HepG2 (cell line): ENCODE data around the gene KRTAP12-1. TPM values are rescaled to one million over a fixed set of nuclear protein-coding genes. Genes with fewer than 3 reads are reported as not detected.

ENCODE experiments used
- ATAC-seq: fragments of 200-7000 bp; cut with Tn5 transposase; 3 replicates; pipeline ENCODE4 v1.9.1; 2020; ENCODE audit warnings: mild to moderate bottlenecking, moderate library complexity
- BruUV-seq: library from RNA; stranded (reverse); fragments of 400-500 nt; replicated peaks from 2 replicates; lab custom pipeline; 2021; lab: Mats Ljungman, UMichigan
- CTCF ChIA-PET: fragments of 300-600 bp; formaldehyde crosslinking; extraction: SDS; loops from one replicate; lab custom pipeline; 2021; ENCODE audit warnings: low total read pairs, inconsistent platforms, low intra/inter-chr PET ratio; lab: Yijun Ruan, JAX
- POLR2A ChIA-PET: fragments of 350-600 bp; sonication (Branson Sonifier 250); formaldehyde crosslinking; loops from one replicate; lab custom pipeline; 2020; ENCODE audit warnings: antibody characterized with exemption, inconsistent platforms; lab: Yijun Ruan, JAX
- DNase-seq: peaks from one replicate; pipeline ENCODE4 v3.0.0-alpha.2; 2015; ENCODE audit warnings: low spot score
- FAIRE-seq: peaks from 3 replicates; lab custom pipeline; 2011; peaks lifted over from hg19 to GRCh38; lab: Jason Lieb, UNC
- H2AFZ ChIP-seq: one replicate; pipeline ENCODE4 v1.6.1; 2011; ENCODE audit warnings: low read length, inconsistent platforms
- H3K27ac ChIP-seq: fragments of 300-600 bp; 3 replicates; pipeline ENCODE4 v1.8.0; 2011; ENCODE audit warnings: mixed run types, mild to moderate bottlenecking, mixed read lengths, low read length, inconsistent platforms; ENCODE audit not compliant: insufficient read depth; ENCODE audit errors: extremely low read length
- H3K27me3 ChIP-seq, 2 experiments: fragments of 200-600 bp in 1 of 2; 2 replicates in 1 of 2; 3 replicates in 1 of 2; pipeline versions ENCODE4 v1.6.0 to v1.8.0; 2011; ENCODE audit warnings: low read length in 2 of 2, mild to moderate bottlenecking in 2 of 2, moderate library complexity in 2 of 2, inconsistent platforms in 1 of 2; ENCODE audit not compliant: insufficient read depth in 2 of 2, control insufficient read depth in 1 of 2
- H3K36me3 ChIP-seq, 2 experiments: fragments of 200-600 bp in 1 of 2; replicated peaks in 1 of 2; 2 replicates in 1 of 2; 3 replicates in 1 of 2; pipeline versions ENCODE4 v1.5.1 to v1.8.0; 2011; ENCODE audit warnings: low read length in 2 of 2, inconsistent platforms in 1 of 2; ENCODE audit not compliant: insufficient read depth in 2 of 2, control insufficient read depth in 1 of 2
- H3K4me1 ChIP-seq: 2 replicates; pipeline ENCODE4 v1.5.1; 2012; ENCODE audit warnings: low read length, inconsistent platforms; ENCODE audit not compliant: insufficient read depth
- H3K4me2 ChIP-seq: 2 replicates; pipeline ENCODE4 v1.6.0; 2011; ENCODE audit warnings: low read depth, low read length, inconsistent platforms
- H3K4me3 ChIP-seq, 3 experiments: fragments of 200-600 bp in 1 of 3; sonication (generic), shearing (Covaris generic) in 1 of 3; replicated peaks in 1 of 3; 2 replicates each; pipeline ENCODE4 v1.5.1; 2011 to 2016; ENCODE audit warnings: low read length in 3 of 3, inconsistent platforms in 2 of 3, low read depth in 2 of 3, mild to moderate bottlenecking in 2 of 3, control low read depth in 1 of 3, mixed read lengths in 1 of 3; ENCODE audit not compliant: insufficient read depth in 1 of 3
- H3K79me2 ChIP-seq: one replicate; pipeline ENCODE4 v1.6.1; 2011; ENCODE audit warnings: low read length, inconsistent platforms; ENCODE audit not compliant: insufficient read depth
- H3K9ac ChIP-seq: 2 replicates; pipeline ENCODE4 v1.6.0; 2011; ENCODE audit warnings: mild to moderate bottlenecking, low read depth, low read length, inconsistent platforms; ENCODE audit not compliant: insufficient read depth
- H3K9me3 ChIP-seq: 2 replicates; pipeline ENCODE4 v1.5.1; 2012; ENCODE audit warnings: mild to moderate bottlenecking, low read length
- H4K20me1 ChIP-seq: 2 replicates; pipeline ENCODE4 v1.6.0; 2011; ENCODE audit warnings: inconsistent platforms, mild to moderate bottlenecking, low read length, moderate library complexity; ENCODE audit not compliant: insufficient read depth
- AGO2 ChIP-seq: fragments of 200-400 bp; formaldehyde crosslinking; optimal IDR thresholded peaks from 2 replicates; pipeline ENCODE3; 2017; ENCODE audit warnings: mild to moderate bottlenecking, low read depth, low read length, moderate library complexity
- AHR ChIP-seq: IDR thresholded peaks from 2 replicates; pipeline ENCODE4 v1.6.1; 2018; ENCODE audit warnings: missing genetic modification reagents, missing compliant biosample characterization
- ARID2 ChIP-seq: sonication (generic); formaldehyde crosslinking; IDR thresholded peaks from 2 replicates; pipeline ENCODE4 v1.8.1; 2022; ENCODE audit warnings: mild to moderate bottlenecking, missing genetic modification reagents, borderline replicate concordance
- CCAR2 ChIP-seq: fragments of 200-400 bp; formaldehyde crosslinking; optimal IDR thresholded peaks from 2 replicates; pipeline ENCODE3; 2018; ENCODE audit warnings: low read depth, mild to moderate bottlenecking, low read length, moderate library complexity
- EEA1 ChIP-seq: sonication (generic); formaldehyde crosslinking; IDR thresholded peaks from 2 replicates; pipeline ENCODE4 v1.5.1; 2020; ENCODE audit warnings: mild to moderate bottlenecking, missing genetic modification reagents, borderline replicate concordance
- FOXO4 ChIP-seq: sonication (generic); formaldehyde crosslinking; conservative IDR thresholded peaks from 2 replicates; pipeline ENCODE4 v1.8.1; 2023; ENCODE audit warnings: missing genetic modification reagents
- GTF3A ChIP-seq: sonication (generic); formaldehyde crosslinking; conservative IDR thresholded peaks from 2 replicates; pipeline ENCODE4 v1.4.0; 2020; ENCODE audit warnings: mild to moderate bottlenecking, missing genetic modification reagents
- NFIC ChIP-seq: IDR thresholded peaks from 2 replicates; pipeline ENCODE4 v1.6.1; 2012; ENCODE audit warnings: mild to moderate bottlenecking, low read length, inconsistent platforms
- RBM22 ChIP-seq: fragments of 200-400 bp; formaldehyde crosslinking; optimal IDR thresholded peaks from 2 replicates; pipeline ENCODE3; 2017; ENCODE audit warnings: mild to moderate bottlenecking, low read length, moderate library complexity
- SP1 ChIP-seq, 2 experiments: fragments of 450-650 bp in 1 of 2; sonication (generic) in 1 of 2; formaldehyde crosslinking in 1 of 2; IDR thresholded peaks; 2 replicates each; pipeline versions ENCODE4 v1.4.0 to v1.6.1; 2016 to 2020; ENCODE audit warnings: missing genetic modification reagents in 1 of 2
- TEAD3 ChIP-seq: optimal IDR thresholded peaks from 2 replicates; pipeline ENCODE3; 2016; ENCODE audit warnings: borderline replicate concordance
- TFDP1 ChIP-seq: IDR thresholded peaks from 2 replicates; pipeline ENCODE4 v1.6.1; 2016; ENCODE audit warnings: missing compliant biosample characterization, missing genetic modification reagents, borderline replicate concordance
- ZBTB2 ChIP-seq: sonication (generic); formaldehyde crosslinking; IDR thresholded peaks from 2 replicates; pipeline ENCODE4 v1.8.0; 2022; ENCODE audit warnings: low read depth, missing genetic modification reagents
- ZBTB25 ChIP-seq: IDR thresholded peaks from 2 replicates; pipeline ENCODE4 v1.6.1; 2018; ENCODE audit warnings: missing genetic modification reagents
- ZNF484 ChIP-seq: sonication (generic); formaldehyde crosslinking; IDR thresholded peaks from 2 replicates; pipeline ENCODE4 v1.5.1; 2020; ENCODE audit warnings: mild to moderate bottlenecking, low read depth, missing genetic modification reagents, borderline replicate concordance
- ZNF660 ChIP-seq: sonication (generic); formaldehyde crosslinking; IDR thresholded peaks from 2 replicates; pipeline ENCODE4 v1.5.1; 2020; ENCODE audit warnings: mild to moderate bottlenecking, low read depth, missing genetic modification reagents, borderline replicate concordance
- WGBS: methylation state at CpG from one replicate; pipeline ENCODE4 v1.1.6; 2017; ENCODE audit warnings: low lambda C conversion rate; 5-methylcytosine and 5-hydroxymethylcytosine counted together
- in situ Hi-C: cut with HindIII; loops from 2 replicates; pipeline ENCODE4 v1.10.0; 2017; ENCODE audit warnings: low pct_unique_long_range_greater_than_20kb; ENCODE audit not compliant: extremely low pct_ligation_motif_present
- intact Hi-C: fragments of 100-400 bp; cut with micrococcal nuclease; formaldehyde crosslinking; loops from one replicate; pipeline ENCODE4 v1.10.0; 2022; ENCODE audit not compliant: unreplicated experiment
- polyA plus RNA-seq, 8 experiments: library from polyadenylated mRNA; depleted of rRNA in 3 of 8; stranded (reverse) in 7 of 8; unstranded in 1 of 8; fragments of >200 nt; fragmentation: Illumina TruSeq in 4 of 8; extraction: Trizol in 4 of 8; gene quantifications; 2 replicates each; pipeline versions ENCODE4 v1.2.1 to v1.2.3, GENCODE V29; 2011 to 2016; ENCODE audit warnings: low read depth in 4 of 8, missing spikeins in 1 of 8, mixed read lengths in 1 of 8; ENCODE audit not compliant: insufficient read depth in 1 of 8
- total RNA-seq, 5 experiments: library from RNA; depleted of rRNA; stranded (reverse); fragments of >200 nt; fragmentation: Illumina TruSeq; extraction: Trizol; gene quantifications; 2 replicates each; pipeline ENCODE4 v1.2.3, GENCODE V29; 2016; ENCODE audit warnings: low read depth in 1 of 5
- TF ChIP-seq, protein P1 (sequence below): sonication (generic); formaldehyde crosslinking; IDR thresholded peaks from 2 replicates; pipeline ENCODE4 v1.9.0; 2021; ENCODE audit warnings: missing genetic modification reagents, mild to moderate bottlenecking, borderline replicate concordance
- TF ChIP-seq, protein P2 (sequence below): sonication (generic); formaldehyde crosslinking; IDR thresholded peaks from 2 replicates; pipeline ENCODE4 v1.8.1; 2023; ENCODE audit warnings: missing genetic modification reagents, inconsistent platforms, borderline replicate concordance

The KRTAP12-1 gene
- total and polyA plus RNA-seq, 2 of the 13 experiments (the other 11 are each of a cell fraction or from before 2014, with no cell fraction given): not detected

DNA sequence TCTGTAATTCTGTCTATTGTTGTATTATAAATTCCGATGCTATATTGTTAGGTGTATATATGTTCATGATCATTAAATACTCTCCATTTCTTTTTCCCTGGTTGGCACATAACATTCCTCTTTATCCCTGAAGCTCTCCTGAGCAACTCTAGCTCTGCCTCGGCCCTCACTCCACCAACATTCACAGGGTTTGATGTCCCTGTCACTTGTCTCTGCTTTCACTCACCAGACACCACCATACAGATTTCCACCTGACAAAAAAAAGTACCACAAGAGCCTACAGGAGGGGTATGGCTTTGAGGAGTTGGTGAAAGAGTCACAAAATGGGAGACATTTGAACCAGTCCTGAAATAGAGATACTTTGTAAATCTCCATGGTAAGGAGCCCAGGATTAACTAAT lies 38.2 kb upstream of the KRTAP12-1 start:
- H2AFZ ChIP-seq: no peak overlapping the region
- CTCF ChIA-PET: no interaction called here
- no peaks in the 10 kb centered on the region for H3K79me2 ChIP-seq
- no peak overlapping the region for H3K4me2 ChIP-seq
- TF ChIP-seq ZBTB25 (CRISPR knock-in tag) (no peak), ZBTB2 (CRISPR knock-in tag) (no peak), AGO2 (no peak), ZNF484 (CRISPR knock-in tag) (no peak), CCAR2 (no peak), NFIC (no peak), FOXO4 (CRISPR knock-in tag) (no peak), SP1 (IDR thresholded peaks at IDR 0.05) (no peak), SP1 (CRISPR knock-in tag; IDR thresholded peaks at IDR 0.05) (no peak), RBM22 (no peak), ZNF660 (CRISPR knock-in tag) (no peak), ARID2 (CRISPR knock-in tag) (no peak), AHR (CRISPR knock-in tag) (no peak), EEA1 (CRISPR knock-in tag) (no peak), TFDP1 (CRISPR knock-in tag) (no peak), TEAD3 (no peak), GTF3A (CRISPR knock-in tag) (no peak)
- TF ChIP-seq, protein P1, sequence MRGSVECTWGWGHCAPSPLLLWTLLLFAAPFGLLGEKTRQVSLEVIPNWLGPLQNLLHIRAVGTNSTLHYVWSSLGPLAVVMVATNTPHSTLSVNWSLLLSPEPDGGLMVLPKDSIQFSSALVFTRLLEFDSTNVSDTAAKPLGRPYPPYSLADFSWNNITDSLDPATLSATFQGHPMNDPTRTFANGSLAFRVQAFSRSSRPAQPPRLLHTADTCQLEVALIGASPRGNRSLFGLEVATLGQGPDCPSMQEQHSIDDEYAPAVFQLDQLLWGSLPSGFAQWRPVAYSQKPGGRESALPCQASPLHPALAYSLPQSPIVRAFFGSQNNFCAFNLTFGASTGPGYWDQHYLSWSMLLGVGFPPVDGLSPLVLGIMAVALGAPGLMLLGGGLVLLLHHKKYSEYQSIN (CRISPR knock-in tag): no peak
- TF ChIP-seq, protein P2, sequence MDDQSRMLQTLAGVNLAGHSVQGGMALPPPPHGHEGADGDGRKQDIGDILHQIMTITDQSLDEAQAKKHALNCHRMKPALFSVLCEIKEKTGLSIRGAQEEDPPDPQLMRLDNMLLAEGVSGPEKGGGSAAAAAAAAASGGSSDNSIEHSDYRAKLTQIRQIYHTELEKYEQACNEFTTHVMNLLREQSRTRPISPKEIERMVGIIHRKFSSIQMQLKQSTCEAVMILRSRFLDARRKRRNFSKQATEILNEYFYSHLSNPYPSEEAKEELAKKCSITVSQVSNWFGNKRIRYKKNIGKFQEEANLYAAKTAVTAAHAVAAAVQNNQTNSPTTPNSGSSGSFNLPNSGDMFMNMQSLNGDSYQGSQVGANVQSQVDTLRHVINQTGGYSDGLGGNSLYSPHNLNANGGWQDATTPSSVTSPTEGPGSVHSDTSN (CRISPR knock-in tag): no peak
- no peak overlapping the region for H3K9ac ChIP-seq
- no peaks in the 10 kb centered on the region for H3K9me3 ChIP-seq
- POLR2A ChIA-PET: no interaction called here
- peaks cover 5% of the 10 kb centered on the region; the same call in 1 of the 2 replicates for H3K4me1 ChIP-seq
- ATAC-seq: no peak
- H3K36me3 ChIP-seq: no peaks in the 10 kb centered on the region
- in situ Hi-C loops: no loop called here
- H4K20me1 ChIP-seq: no peaks in the 10 kb centered on the region
- no peak overlapping the region for H3K4me3 ChIP-seq
- no TSS peak for BruUV-seq
- DNase-seq: no peak
- intact Hi-C loops: no loop called here
- WGBS: 17% methylated on average over 2 of the region's 2 CpGs
- peaks cover 0 to 6% of the 10 kb centered on the region in 2 experiments; a peak in 1 of 5 replicates for H3K27me3 ChIP-seq
- FAIRE-seq: no peak
- no peak overlapping the region for H3K27ac ChIP-seq
